Measurements from ENCODE around the gene ALK.

Gene ALK

GRCh38 chr2:29525921-29526320 lies 395.5 kb downstream of the ALK start:
- DNase-seq, result no peak

- no peak for DNase-seq
Observed at GRCh38 chr2:29524652-29525051, 396.7 kb downstream of the ALK start.

GRCh38 chr2:29522951-29523669 lies 398.3 kb downstream of the ALK start:
- DNase-seq, result no peak

GRCh38 chr2:29520001-29520400 lies 401.4 kb downstream of the ALK start:
- DNase-seq, result no peak

GRCh38 chr2:29519338-29519925 lies 402.0 kb downstream of the ALK start:
- DNase-seq, result no peak

- DNase-seq, result no peak
Observed at GRCh38 chr2:29518646-29519337, 402.6 kb downstream of the ALK start.

- no peak for DNase-seq
Observed at GRCh38 chr2:29518010-29518409, 403.4 kb downstream of the ALK start.

- no peak for DNase-seq
Observed at GRCh38 chr2:29517413-29517812, 404.0 kb downstream of the ALK start.

- DNase-seq, result no peak
Observed at GRCh38 chr2:29516767-29517166, 404.6 kb downstream of the ALK start.

GRCh38 chr2:29509878-29510277 lies 411.5 kb downstream of the ALK start:
- no peak for DNase-seq

- no peak for DNase-seq
Observed at GRCh38 chr2:29509397-29509796, 412.0 kb downstream of the ALK start.

GRCh38 chr2:29504746-29505145 lies 416.6 kb downstream of the ALK start:
- no peak for DNase-seq

GRCh38 chr2:29502460-29502911 lies 418.9 kb downstream of the ALK start:
- no peak for DNase-seq

GRCh38 chr2:29497375-29497774 lies 424.0 kb downstream of the ALK start:
- DNase-seq, result no peak

GRCh38 chr2:29496198-29496597 lies 425.2 kb downstream of the ALK start:
- no peak for DNase-seq

GRCh38 chr2:29495536-29496060 lies 425.8 kb downstream of the ALK start:
- no peak for DNase-seq

GRCh38 chr2:29495068-29495467 lies 426.3 kb downstream of the ALK start:
- no peak for DNase-seq

GRCh38 chr2:29492701-29493100 lies 428.7 kb downstream of the ALK start:
- no peak for DNase-seq

- DNase-seq, result no peak
Observed at GRCh38 chr2:29490045-29490444, 431.3 kb downstream of the ALK start.

- DNase-seq, result no peak
Observed at GRCh38 chr2:29489568-29489967, 431.8 kb downstream of the ALK start.

- no peak for DNase-seq
Observed at GRCh38 chr2:29487967-29488555, 433.3 kb downstream of the ALK start.

- DNase-seq, result no peak
Observed at GRCh38 chr2:29485631-29486030, 435.8 kb downstream of the ALK start.

GRCh38 chr2:29485117-29485516 lies 436.3 kb downstream of the ALK start:
- DNase-seq, result no peak

GRCh38 chr2:29482867-29483266 lies 438.5 kb downstream of the ALK start:
- DNase-seq, result no peak
